Fibroblast of lung (primary cell): Measurements from ENCODE around the gene DCAF17. TPM values are rescaled to one million over a fixed set of nuclear protein-coding genes. Genes with fewer than 3 reads are reported as not detected.

ENCODE experiments used
- DNase-seq, 2 donors: peaks; one replicate each; pipeline versions ENCODE4 v3.0.0 to v3.0.0-alpha.2; 2010; ENCODE audit warnings: low read depth in 2 of 2
- H2AFZ ChIP-seq: 2 replicates; pipeline ENCODE4 v1.5.1; 2012; ENCODE audit warnings: low read length, control low read depth, inconsistent platforms
- H3K27ac ChIP-seq: 2 replicates; pipeline ENCODE4 v1.5.1; 2011; ENCODE audit warnings: low read length, control low read depth; ENCODE audit not compliant: insufficient read depth
- H3K27me3 ChIP-seq: 2 replicates; pipeline ENCODE4 v1.5.1; 2011; ENCODE audit warnings: mild to moderate bottlenecking, low read length; ENCODE audit not compliant: control insufficient read depth, insufficient read depth
- H3K36me3 ChIP-seq: 2 replicates; pipeline ENCODE4 v1.5.1; 2011; ENCODE audit warnings: low read length; ENCODE audit not compliant: control insufficient read depth, insufficient read depth
- H3K4me1 ChIP-seq: 2 replicates; pipeline ENCODE4 v1.5.1; 2011; ENCODE audit warnings: low read length; ENCODE audit not compliant: control insufficient read depth, insufficient read depth; ENCODE audit errors: extremely low read depth
- H3K4me2 ChIP-seq: 2 replicates; pipeline ENCODE4 v1.5.1; 2011; ENCODE audit warnings: low read length, control low read depth; ENCODE audit not compliant: insufficient read depth; ENCODE audit errors: extremely low read depth
- H3K4me3 ChIP-seq, 4 experiments: fragments of 200-600 bp in 1 of 4; sonication (generic) in 1 of 4; replicated peaks in 1 of 4; 2 replicates each; pipeline ENCODE4 v1.5.1; 2011 to 2016; ENCODE audit warnings: low read length in 4 of 4, low read depth in 3 of 4, mild to moderate bottlenecking in 3 of 4, control low read depth in 2 of 4, inconsistent platforms in 1 of 4, mixed read lengths in 1 of 4; ENCODE audit not compliant: insufficient read depth in 1 of 4; ENCODE audit errors: control extremely low read depth in 1 of 4
- H3K79me2 ChIP-seq: 2 replicates; pipeline ENCODE4 v1.5.1; 2012; ENCODE audit warnings: mild to moderate bottlenecking, low read length, inconsistent platforms; ENCODE audit not compliant: control insufficient read depth, insufficient read depth
- H3K9ac ChIP-seq: 2 replicates; pipeline ENCODE4 v1.5.1; 2011; ENCODE audit warnings: mild to moderate bottlenecking, low read length, control low read depth; ENCODE audit not compliant: insufficient read depth
- H3K9me3 ChIP-seq: 2 replicates; pipeline ENCODE4 v1.5.1; 2012; ENCODE audit warnings: low read depth, low read length; ENCODE audit not compliant: control insufficient read depth, insufficient read depth
- H4K20me1 ChIP-seq: 2 replicates; pipeline ENCODE4 v1.5.1; 2011; ENCODE audit warnings: low read length; ENCODE audit not compliant: control insufficient read depth, insufficient read depth; ENCODE audit errors: extremely low read depth
- EZH2 ChIP-seq: IDR thresholded peaks from 2 replicates; pipeline ENCODE4 v1.5.1; 2012; ENCODE audit warnings: low read length, control low read depth, mild to moderate bottlenecking; ENCODE audit errors: missing control alignments
- polyA plus RNA-seq, 2 donors: library from polyadenylated mRNA; depleted of rRNA in 1 of 2; stranded (reverse) in 1 of 2; unstranded in 1 of 2; fragments of >200 nt; gene quantifications; 2 replicates each; pipeline ENCODE4 v1.2.1, GENCODE V29; 2011 to 2012; ENCODE audit warnings: missing spikeins in 1 of 2
- total RNA-seq: library from RNA; depleted of rRNA; stranded (reverse); fragments of >200 nt; gene quantifications from 2 replicates; pipeline ENCODE4 v1.2.1, GENCODE V29; 2014
- TF ChIP-seq, protein P1 (sequence below), 2 donors: IDR thresholded peaks in 1 of 2; conservative IDR thresholded peaks in 1 of 2; 1 replicate in 1 of 2; 2 replicates in 1 of 2; pipeline ENCODE4 v1.5.1; 2011 to 2012; ENCODE audit warnings: low read length in 2 of 2, control low read depth in 1 of 2, inconsistent platforms in 1 of 2, low read depth in 1 of 2, mild to moderate bottlenecking in 1 of 2

DCAF17 gene
- total and polyA plus RNA-seq, 2 donors (not counting 1 experiment from before 2014, with no cell fraction given), result 10.2 to 30.6 TPM

DNA sequence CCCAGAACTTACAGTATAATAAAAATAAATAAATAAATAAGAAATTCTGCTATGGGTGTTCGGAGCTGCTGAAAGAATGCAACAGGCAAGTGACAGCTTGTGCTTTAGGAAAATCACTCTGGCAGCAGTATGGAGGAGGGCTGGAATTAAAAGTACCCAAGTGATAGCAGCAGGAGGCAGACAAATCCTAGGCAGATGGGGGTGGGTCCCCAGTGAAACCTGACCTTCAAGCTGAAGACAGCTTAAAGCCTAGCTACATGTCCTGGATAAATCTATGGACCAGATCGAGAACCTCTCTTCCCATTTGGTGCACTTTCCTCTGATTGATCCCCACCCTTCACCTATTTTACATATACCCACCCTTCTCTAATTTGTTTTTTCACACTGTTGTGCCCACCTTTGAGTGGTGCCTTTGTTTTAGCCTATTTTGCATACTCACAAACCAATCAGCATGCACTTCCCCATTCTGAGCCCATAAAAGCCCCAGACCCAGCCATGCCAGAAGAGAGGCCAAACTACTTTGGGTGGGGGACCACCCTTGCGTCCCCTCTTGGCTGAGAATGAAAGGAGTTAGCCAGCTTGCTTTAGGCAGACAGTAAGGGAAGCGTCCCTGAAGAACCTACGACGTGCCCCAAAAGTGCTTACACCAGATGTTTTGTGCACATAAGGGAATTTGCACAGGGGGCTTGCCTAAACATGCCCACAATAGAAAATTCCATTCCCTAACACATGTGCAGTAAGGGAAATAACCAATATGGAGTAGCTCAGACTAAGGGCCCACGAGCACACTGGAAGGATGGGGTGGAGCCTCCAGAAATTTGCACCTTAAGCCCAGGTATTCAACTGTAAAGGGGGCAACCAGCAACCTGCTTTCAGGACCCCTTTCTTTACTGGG is 3.3 kb upstream of the DCAF17 start:
- no peaks in the 10 kb centered on the region for H4K20me1 ChIP-seq
- H3K4me3 ChIP-seq, result no peak overlapping the region
- DNase-seq, result no peak
- H3K9ac ChIP-seq, result no peak overlapping the region
- H2AFZ ChIP-seq, result no peak overlapping the region
- H3K36me3 ChIP-seq, result no peaks in the 10 kb centered on the region
- peaks cover 6% of the 10 kb centered on the region for H3K4me1 ChIP-seq
- H3K27ac ChIP-seq, result no peak overlapping the region
- no peak overlapping the region for H3K4me2 ChIP-seq
- H3K27me3 ChIP-seq, result no peaks in the 10 kb centered on the region
- peaks cover 14% of the 10 kb centered on the region for H3K79me2 ChIP-seq
- no peaks in the 10 kb centered on the region for H3K9me3 ChIP-seq
- TF ChIP-seq, protein P1, sequence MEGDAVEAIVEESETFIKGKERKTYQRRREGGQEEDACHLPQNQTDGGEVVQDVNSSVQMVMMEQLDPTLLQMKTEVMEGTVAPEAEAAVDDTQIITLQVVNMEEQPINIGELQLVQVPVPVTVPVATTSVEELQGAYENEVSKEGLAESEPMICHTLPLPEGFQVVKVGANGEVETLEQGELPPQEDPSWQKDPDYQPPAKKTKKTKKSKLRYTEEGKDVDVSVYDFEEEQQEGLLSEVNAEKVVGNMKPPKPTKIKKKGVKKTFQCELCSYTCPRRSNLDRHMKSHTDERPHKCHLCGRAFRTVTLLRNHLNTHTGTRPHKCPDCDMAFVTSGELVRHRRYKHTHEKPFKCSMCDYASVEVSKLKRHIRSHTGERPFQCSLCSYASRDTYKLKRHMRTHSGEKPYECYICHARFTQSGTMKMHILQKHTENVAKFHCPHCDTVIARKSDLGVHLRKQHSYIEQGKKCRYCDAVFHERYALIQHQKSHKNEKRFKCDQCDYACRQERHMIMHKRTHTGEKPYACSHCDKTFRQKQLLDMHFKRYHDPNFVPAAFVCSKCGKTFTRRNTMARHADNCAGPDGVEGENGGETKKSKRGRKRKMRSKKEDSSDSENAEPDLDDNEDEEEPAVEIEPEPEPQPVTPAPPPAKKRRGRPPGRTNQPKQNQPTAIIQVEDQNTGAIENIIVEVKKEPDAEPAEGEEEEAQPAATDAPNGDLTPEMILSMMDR (conservative IDR thresholded peaks at IDR 0.05 in 1 of 2, IDR thresholded peaks at IDR 0.05 in 1 of 2; ENCODE audit: low read depth in 1 of 2, low read length in 2 of 2), result no peak
- no peak for TF ChIP-seq EZH2

DNA sequence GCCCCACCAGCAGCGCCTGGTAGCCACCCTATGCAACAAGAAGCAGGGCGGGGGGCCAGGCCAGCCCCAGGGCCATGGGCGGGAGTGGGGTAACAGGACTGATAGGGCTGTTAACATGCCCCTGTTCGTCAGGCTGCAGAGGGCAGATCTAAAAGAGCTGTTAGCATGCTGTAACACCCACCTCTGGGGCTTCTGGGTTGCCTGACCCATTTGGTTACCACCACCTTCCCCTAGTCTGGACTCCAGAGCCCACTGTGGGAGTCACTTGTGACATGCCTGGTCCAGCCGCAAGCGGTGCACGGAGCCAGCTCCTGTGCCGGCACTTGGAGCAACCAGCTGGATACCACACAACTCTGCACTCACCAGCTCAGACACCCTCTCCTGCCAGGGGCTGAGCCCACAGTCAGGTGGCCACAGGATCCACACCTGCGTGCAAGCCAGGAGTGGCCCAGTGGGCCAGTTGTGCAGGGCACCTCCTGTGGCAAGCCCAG is 2.3 kb upstream of the DCAF17 start:
- H3K4me2 ChIP-seq, result no peak overlapping the region
- no peaks in the 10 kb centered on the region for H3K9me3 ChIP-seq
- H3K36me3 ChIP-seq, result no peaks in the 10 kb centered on the region
- H3K79me2 ChIP-seq, result peaks cover 14% of the 10 kb centered on the region
- H3K4me3 ChIP-seq, result no peak overlapping the region
- no peak overlapping the region for H2AFZ ChIP-seq
- no peaks in the 10 kb centered on the region for H4K20me1 ChIP-seq
- no peak for TF ChIP-seq EZH2
- peaks cover 6% of the 10 kb centered on the region for H3K4me1 ChIP-seq
- no peak overlapping the region for H3K27ac ChIP-seq
- H3K9ac ChIP-seq, result no peak overlapping the region
- no peak for DNase-seq
- H3K27me3 ChIP-seq, result no peaks in the 10 kb centered on the region

- peaks cover 6% of the 10 kb centered on the region for H3K4me1 ChIP-seq
- H3K9me3 ChIP-seq, result no peaks in the 10 kb centered on the region
- H2AFZ ChIP-seq, result no peak overlapping the region
- DNase-seq, result no peak
- H3K79me2 ChIP-seq, result peaks cover 14% of the 10 kb centered on the region
- H4K20me1 ChIP-seq, result no peaks in the 10 kb centered on the region
- no peak for TF ChIP-seq EZH2
- TF ChIP-seq, protein P1 (conservative IDR thresholded peaks at IDR 0.05 in 1 of 2, IDR thresholded peaks at IDR 0.05 in 1 of 2; ENCODE audit: low read depth in 1 of 2, low read length in 2 of 2), result no peak
- no peak overlapping the region for H3K9ac ChIP-seq
- H3K27me3 ChIP-seq, result no peaks in the 10 kb centered on the region
- peaks cover 1% of the 10 kb centered on the region for H3K36me3 ChIP-seq
- no peak overlapping the region for H3K27ac ChIP-seq
- peak overlapping the region; percentile 96 for H3K4me2 ChIP-seq
- H3K4me3 ChIP-seq, result peak overlapping the region in 3 of 4 experiments; percentile 52 to 85 (median 83)
Observed at GRCh38 chr2:171432206-171432968, 1.6 kb upstream of the DCAF17 start.
